Cardiac ventricle fibroblast (primary cell): Measurements from ENCODE around the gene NFATC3. TPM values are rescaled to one million over a fixed set of nuclear protein-coding genes. Genes with fewer than 3 reads are reported as not detected.

Experiments used
- total RNA-seq: library from RNA; depleted of rRNA; stranded (reverse); fragments of >200 nt; gene quantifications from 2 replicates; pipeline ENCODE4 v1.2.3, GENCODE V29; 2015

NFATC3 gene
- 15.7 and 18.8 TPM in 2 replicates for total RNA-seq

DNA sequence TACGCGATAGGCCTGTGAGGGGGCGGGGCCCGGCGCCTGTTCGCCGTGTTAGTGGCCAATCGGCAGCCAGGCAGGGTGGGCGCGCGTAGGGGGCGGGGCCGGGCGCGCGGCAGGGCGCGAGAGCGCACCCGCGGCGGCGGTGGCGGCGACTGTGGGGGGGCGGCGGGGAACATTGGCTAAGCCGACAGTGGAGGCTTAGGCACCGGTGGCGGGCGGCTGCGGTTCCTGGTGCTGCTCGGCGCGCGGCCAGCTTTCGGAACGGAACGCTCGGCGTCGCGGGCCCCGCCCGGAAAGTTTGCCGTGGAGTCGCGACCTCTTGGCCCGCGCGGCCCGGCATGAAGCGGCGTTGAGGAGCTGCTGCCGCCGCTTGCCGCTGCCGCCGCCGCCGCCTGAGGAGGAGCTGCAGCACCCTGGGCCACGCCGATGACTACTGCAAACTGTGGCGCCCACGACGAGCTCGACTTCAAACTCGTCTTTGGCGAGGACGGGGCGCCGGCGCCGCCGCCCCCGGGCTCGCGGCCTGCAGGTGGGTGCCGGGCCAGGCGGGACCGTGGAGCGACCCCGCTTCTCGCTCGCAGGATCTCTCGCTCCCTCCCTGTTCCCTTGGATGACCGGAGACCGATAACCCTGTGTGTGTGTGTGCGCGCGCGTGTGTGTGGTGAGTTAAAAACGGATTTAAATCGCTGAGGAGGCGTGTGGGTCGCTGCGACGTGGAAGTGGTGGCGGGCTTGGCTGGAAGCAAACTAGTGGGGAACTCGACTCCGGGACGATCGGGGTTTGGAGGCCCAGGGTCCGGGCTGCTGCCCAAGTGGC is at the start of gene NFATC3:
Gene NFATC3, plus strand, starts transcription at position 112 of the 813 bp plus-strand sequence. Its CDS starts 312 bp downstream, at position 424.

GRCh38 chr16:68235887-68236136 is 150.6 kb downstream of the NFATC3 start, which contains the start of gene ESRP2:
Gene ESRP2, minus strand, starts transcription at chr16:68236127. Its CDS starts 82 bp downstream, at chr16:68236045.

DNA sequence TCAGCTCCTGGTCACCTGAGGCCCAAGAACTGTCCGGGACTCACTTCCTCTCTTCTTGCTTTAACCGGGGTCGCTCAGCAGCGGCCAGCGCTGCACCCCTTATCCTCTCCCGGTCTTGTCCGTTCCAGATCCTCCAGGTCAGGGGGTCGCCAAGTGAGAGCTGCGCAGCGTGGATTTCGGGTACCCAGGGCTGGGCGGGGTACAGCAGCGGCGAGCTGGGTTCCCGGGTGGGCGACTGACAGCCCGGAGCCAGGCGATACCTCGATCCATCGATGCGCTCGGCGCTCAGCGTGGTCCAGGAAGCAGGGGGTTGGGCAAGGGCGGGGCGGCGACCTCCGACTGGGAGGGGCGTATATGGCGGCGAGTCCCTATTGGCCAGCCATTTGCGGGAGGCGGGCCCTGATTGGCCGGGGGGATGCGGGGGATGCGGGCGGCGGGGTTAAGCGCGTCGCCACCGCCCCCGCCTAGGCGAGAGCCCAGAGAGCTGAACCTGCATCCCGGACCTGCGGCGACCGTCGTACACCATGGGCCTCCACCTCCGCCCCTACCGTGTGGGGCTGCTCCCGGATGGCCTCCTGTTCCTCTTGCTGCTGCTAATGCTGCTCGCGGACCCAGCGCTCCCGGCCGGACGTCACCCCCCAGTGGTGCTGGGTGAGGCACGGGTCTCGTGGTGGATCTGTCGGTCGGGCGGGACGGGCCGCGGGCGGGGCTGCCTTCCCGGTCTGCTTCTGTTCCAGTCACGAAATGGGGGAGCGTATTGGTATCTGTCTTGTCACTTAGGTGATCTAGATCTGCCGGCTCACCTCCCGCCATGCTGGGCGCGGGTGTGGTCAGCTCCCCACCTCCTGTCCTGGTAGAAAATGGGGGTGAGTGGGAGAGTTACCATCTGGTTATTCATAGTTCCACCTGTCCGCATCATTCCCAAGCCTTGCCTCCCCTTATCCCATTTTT is 160.0 kb downstream of the NFATC3 start, which contains the start of gene PLA2G15:
Gene PLA2G15, plus strand, starts transcription at position 471 of the 951 bp plus-strand sequence. Its CDS starts 54 bp downstream, at position 525.

DNA sequence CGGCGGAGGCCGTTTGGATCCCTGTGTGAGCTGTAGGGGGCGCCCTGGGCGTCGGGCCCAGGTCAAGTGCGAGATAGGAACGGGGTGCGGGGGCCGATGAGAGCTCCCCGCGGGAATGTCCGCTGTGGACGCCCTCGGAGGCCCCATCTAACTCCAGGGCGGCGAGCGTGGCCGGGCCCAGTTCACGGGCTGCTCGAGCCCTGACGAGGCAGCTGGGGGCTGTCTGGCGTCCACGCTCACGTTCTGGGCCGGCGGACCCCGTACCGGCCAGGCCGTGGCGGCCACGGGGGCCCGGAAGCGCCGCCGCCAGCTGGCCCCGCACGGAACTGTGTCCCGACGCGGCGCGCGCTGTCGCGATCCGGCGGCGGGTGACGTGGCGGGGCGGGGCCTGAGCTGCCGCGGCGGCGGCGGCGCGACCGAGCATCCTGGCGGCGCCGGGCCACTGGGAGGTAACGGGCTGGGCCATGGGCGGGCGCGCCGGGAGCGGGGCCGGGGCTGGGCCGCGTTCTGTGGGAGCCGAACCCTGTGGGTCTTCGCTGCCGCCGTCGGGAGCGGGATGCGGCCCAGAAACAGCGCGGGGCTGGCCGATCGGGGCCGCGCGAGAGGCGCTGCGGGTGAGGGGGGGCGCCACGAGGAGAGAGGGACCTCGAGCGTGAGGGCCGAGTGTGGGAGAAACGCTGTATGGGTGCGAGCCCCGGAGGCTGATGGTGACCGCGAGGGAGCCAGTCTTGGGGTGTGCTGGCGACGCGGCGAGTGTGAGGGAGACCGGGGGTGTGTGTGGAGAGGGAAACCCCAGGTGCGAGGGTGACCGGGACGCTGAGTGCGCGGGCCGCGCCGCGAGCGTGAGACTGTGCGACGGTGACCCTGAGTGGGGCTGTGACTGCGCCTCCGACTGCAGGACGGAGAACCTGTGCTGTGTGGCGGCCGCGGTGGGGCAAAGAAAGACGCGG is 179.2 kb downstream of the NFATC3 start, which contains the start of gene SLC7A6:
Gene SLC7A6, plus strand, starts transcription at position 399 of the 950 bp plus-strand sequence. CDS start 10,201 bp downstream, outside the sequence.

Other genes with a start within 250 kb of the NFATC3 start
- 36.1 and 45.9 TPM in 2 replicates for gene THAP11, start 243.1 kb upstream of the NFATC3 start, total RNA-seq
- 65.6 and 89.6 TPM in 2 replicates for gene NUTF2, start 238.4 kb upstream of the NFATC3 start, total RNA-seq
- gene CENPT, start 237.7 kb upstream of the NFATC3 start, total RNA-seq: 22.8 and 25.8 TPM in 2 replicates
- 18.2 and 35.9 TPM in 2 replicates for gene EDC4, start 212.3 kb upstream of the NFATC3 start, total RNA-seq
- gene NRN1L, start 200.5 kb upstream of the NFATC3 start, total RNA-seq: not detected in 2 replicates
- gene PSKH1, start 192.1 kb upstream of the NFATC3 start, total RNA-seq: 21.5 and 24.1 TPM in 2 replicates
- 0.62 TPM in 1 of 2 replicates, not detected in the other for gene CTRL, start 153.5 kb upstream of the NFATC3 start, total RNA-seq
- 42.9 and 45.7 TPM in 2 replicates for gene PSMB10, start 148.5 kb upstream of the NFATC3 start, total RNA-seq
- 8.5 and 8.9 TPM in 2 replicates for gene LCAT, start 141.2 kb upstream of the NFATC3 start, total RNA-seq
- 32.1 and 42.1 TPM in 2 replicates for gene SLC12A4, start 116.7 kb upstream of the NFATC3 start, total RNA-seq
- gene DPEP3, start 104.9 kb upstream of the NFATC3 start, total RNA-seq: not detected in 2 replicates
- not detected in 2 replicates for gene DPEP2, start 85.9 kb upstream of the NFATC3 start, total RNA-seq
- not detected in 2 replicates for gene DPEP2NB, start 69.5 kb upstream of the NFATC3 start, total RNA-seq
- 5.5 and 5.8 TPM in 2 replicates for gene DDX28, start 62.1 kb upstream of the NFATC3 start, total RNA-seq
- gene DUS2, start 62.1 kb upstream of the NFATC3 start, total RNA-seq: 4.6 and 4.9 TPM in 2 replicates
- not detected in 2 replicates for gene ESRP2, start 150.8 kb downstream of the NFATC3 start, total RNA-seq
- gene PLA2G15, start 160.0 kb downstream of the NFATC3 start, total RNA-seq: 11.7 and 13.8 TPM in 2 replicates
- gene SLC7A6, start 179.2 kb downstream of the NFATC3 start, total RNA-seq: 5.3 and 13.6 TPM in 2 replicates
- gene SLC7A6OS, start 225.6 kb downstream of the NFATC3 start, total RNA-seq: 4.2 and 6.2 TPM in 2 replicates
- 32.4 and 33.9 TPM in 2 replicates for gene PRMT7, start 225.6 kb downstream of the NFATC3 start, total RNA-seq